ENCODE results near the gene LEAP2. TPM values are rescaled to one million over a fixed set of nuclear protein-coding genes. Genes with fewer than 3 reads are reported as not detected.

LEAP2 gene
- total RNA-seq, result 1.6 TPM in 1 of 2 replicates, not detected in the other

DNA sequence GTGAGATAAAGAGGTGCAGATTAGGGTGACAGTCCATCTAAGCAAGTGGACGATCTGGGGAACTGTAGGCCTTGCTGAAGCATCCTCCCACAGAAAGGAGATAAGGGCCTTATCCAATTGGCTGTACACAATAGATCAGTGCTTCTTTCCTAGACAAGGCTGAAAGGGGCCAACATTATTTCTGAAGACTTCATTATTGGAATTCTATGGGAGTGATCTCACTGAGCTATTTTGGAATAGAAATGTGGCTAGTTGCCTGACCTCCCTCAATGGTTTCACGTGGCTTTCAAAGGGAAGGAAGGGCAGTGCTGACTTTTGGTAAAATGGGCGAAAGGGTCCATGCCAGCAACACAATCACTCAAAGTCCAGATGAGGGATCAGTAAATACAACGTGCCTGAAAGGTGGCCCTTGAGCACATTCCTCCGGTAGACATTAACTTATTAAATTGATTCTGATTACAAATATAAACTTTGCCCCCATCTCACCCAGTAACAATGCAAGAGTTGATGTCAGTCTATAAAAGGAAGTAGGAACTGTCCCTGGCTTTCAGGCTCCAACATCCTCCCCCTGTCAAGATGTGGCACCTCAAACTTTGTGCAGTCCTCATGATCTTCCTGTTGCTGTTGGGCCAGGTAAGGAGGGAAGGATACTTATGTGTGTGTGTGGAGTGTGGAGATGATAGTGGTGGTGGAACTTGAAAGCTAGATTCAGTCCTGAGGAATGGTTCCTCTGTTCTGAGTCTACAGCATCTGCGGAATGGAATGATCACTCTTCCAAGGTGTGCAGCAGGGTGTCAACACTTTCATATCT lies at the start of gene LEAP2:
Gene LEAP2 (plus strand): TSS at position 550 of the 811 bp plus-strand sequence. CDS start 27 bp downstream, at position 577.

DNA sequence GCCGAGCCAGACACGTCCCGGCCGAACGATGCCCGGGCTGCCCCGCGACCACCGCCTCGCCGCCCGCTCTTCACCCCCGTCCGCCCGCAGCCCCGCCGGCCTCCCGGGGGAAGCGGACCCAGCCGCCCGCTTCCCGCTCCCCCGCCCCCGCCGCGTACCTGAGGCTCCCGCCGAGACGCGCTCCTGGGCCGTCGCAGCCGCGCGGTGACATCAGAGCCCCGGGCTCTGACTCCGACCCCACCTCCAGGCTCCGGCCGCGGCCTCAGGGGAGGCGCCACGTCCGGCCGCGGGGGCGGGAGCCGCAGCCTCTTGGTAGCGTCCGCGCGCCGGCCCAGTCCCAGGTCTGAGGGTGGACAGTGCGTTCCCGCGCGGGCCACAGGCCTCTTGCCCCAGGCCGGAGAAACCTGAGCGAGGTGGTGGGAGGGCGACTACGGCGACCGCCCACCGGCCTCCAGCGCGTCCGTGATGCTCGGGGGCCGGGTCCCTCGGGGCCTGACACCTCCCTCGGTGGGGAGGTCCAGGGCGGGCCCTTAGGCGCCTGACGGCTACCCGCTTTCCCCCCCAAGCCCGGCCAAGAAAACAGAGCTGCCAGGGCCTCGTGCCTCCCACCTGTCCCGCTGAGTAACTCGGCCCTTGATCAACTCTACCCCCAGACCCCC lies 42.9 kb upstream of the LEAP2 start, which contains the start of gene SHROOM1:
Gene SHROOM1 (minus strand): TSS at position 212 of the 659 bp plus-strand sequence. CDS start 4,507 bp downstream, outside the sequence.

DNA sequence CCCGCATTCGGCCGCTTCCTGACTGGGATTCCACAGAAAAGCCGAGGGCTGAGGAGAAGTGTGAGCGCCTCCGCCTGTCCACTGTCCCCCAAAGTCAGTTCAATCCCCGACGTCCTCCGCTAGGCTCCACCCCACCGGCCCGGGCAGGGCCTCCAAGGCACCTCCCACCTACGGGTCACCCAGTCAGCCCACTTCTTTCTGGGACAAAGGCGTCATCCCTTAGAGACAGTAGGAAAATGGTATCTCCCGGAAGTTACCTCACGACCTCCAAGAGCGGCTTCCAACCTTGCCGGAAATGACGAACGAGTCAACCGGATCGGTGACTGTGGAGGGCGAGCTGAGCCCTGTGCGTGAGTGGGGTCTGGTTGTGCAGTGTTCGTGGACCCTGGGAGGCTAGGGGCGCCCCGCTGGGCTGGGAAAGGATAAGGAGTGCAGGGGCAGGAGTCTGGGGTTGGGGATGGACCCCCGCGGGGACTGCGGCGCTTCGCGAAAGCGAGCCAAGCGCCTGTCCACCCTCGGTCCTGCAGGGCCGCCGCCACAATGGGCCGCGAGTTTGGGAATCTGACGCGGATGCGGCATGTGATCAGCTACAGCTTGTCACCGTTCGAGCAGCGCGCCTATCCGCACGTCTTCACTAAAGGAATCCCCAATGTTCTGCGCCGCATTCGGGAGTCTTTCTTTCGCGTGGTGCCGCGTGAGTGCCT lies 7.0 kb upstream of the LEAP2 start, which contains the start of the genes GDF9 and UQCRQ:
Gene GDF9 (minus strand): TSS at position 128 of the 704 bp plus-strand sequence. CDS start 1,936 bp downstream, outside the sequence.
Gene UQCRQ (plus strand): TSS at position 301 of the 704 bp plus-strand sequence. CDS start 240 bp downstream, at position 541.

Other genes starting within 250 kb of the LEAP2 start
- not detected in 2 replicates for gene IL13, start 215.5 kb upstream of the LEAP2 start, total RNA-seq
- not detected in 2 replicates for gene IL4, start 199.7 kb upstream of the LEAP2 start, total RNA-seq
- gene KIF3A, start 136.1 kb upstream of the LEAP2 start, total RNA-seq, result 3.9 and 4.9 TPM in 2 replicates
- gene CCNI2, start 126.2 kb upstream of the LEAP2 start, total RNA-seq, result not detected in 2 replicates
- gene SEPTIN8, start 96.4 kb upstream of the LEAP2 start, total RNA-seq, result 40.9 and 45.4 TPM in 2 replicates
- gene SOWAHA, start 60.4 kb upstream of the LEAP2 start, total RNA-seq, result under 0.01 TPM in 1 of 2 replicates, not detected in the other
- 15.6 and 16.7 TPM in 2 replicates for gene SHROOM1, start 43.0 kb upstream of the LEAP2 start, total RNA-seq
- gene GDF9, start 7.2 kb upstream of the LEAP2 start, total RNA-seq, result 0.18 TPM in 1 of 2 replicates, not detected in the other
- 185 and 209 TPM in 2 replicates for gene UQCRQ, start 7.0 kb upstream of the LEAP2 start, total RNA-seq
- gene AFF4, start 90.0 kb downstream of the LEAP2 start, total RNA-seq, result 25.7 and 35.8 TPM in 2 replicates
- 7.6 and 61.4 TPM in 2 replicates for gene ZCCHC10, start 152.9 kb downstream of the LEAP2 start, total RNA-seq
- gene HSPA4, start 178.3 kb downstream of the LEAP2 start, total RNA-seq, result 107 and 126 TPM in 2 replicates

Data from myometrial cell (primary cell).